PFSK-1 (cell line): ENCODE measurements around the gene RASL12.

Source experiments
- FOXP2 ChIP-seq: optimal IDR thresholded peaks from 2 replicates; pipeline ENCODE3; 2011; ENCODE audit warnings: borderline replicate concordance, control low read depth, inconsistent platforms; ENCODE audit not compliant: insufficient read depth; ENCODE audit errors: extremely low read length, extremely low read depth
- POLR2AphosphoS5 ChIP-seq: IDR thresholded peaks from 2 replicates; pipeline ENCODE4 v1.6.1; 2012; ENCODE audit warnings: low read depth, mild to moderate bottlenecking, control low read depth, low read length, moderate library complexity
- REST ChIP-seq, 2 experiments: IDR thresholded peaks; 2 replicates each; pipeline versions ENCODE4 v1.6.1 to v1.8.0; 2011 to 2012; ENCODE audit warnings: low read depth in 2 of 2, low read length in 2 of 2, control low read depth in 1 of 2, inconsistent platforms in 1 of 2, mild to moderate bottlenecking in 1 of 2, moderate library complexity in 1 of 2; ENCODE audit not compliant: insufficient read depth in 1 of 2
- SIN3A ChIP-seq: IDR thresholded peaks from 2 replicates; pipeline ENCODE4 v1.6.1; 2012; ENCODE audit warnings: mild to moderate bottlenecking, low read length, moderate library complexity, borderline replicate concordance; ENCODE audit not compliant: insufficient read depth
- TAF1 ChIP-seq: IDR thresholded peaks from 2 replicates; pipeline ENCODE4 v1.6.1; 2012; ENCODE audit warnings: low read length, control low read depth, borderline replicate concordance; ENCODE audit not compliant: insufficient read depth

RASL12 gene

GRCh38 chr15:65027593-65027992, 40.2 kb downstream of the RASL12 start:
- TF ChIP-seq FOXP2 (no peak), TAF1 (no peak), POLR2AphosphoS5 (no peak), REST (IDR thresholded peaks at IDR 0.05; ENCODE audit: insufficient read depth in 1 of 2, low read depth in 2 of 2, low read length in 2 of 2) (no peak), SIN3A (no peak)

- no peak for TF ChIP-seq TAF1
- no peak for TF ChIP-seq REST (IDR thresholded peaks at IDR 0.05; ENCODE audit: insufficient read depth in 1 of 2, low read depth in 2 of 2, low read length in 2 of 2)
- TF ChIP-seq SIN3A: no peak
- TF ChIP-seq FOXP2: no peak
- no peak for TF ChIP-seq POLR2AphosphoS5
Observed at GRCh38 chr15:65026756-65027155, 41.0 kb downstream of the RASL12 start.

GRCh38 chr15:65021488-65021887, 46.3 kb downstream of the RASL12 start:
- TF ChIP-seq POLR2AphosphoS5 (no peak), TAF1 (no peak), REST (IDR thresholded peaks at IDR 0.05; ENCODE audit: insufficient read depth in 1 of 2, low read depth in 2 of 2, low read length in 2 of 2) (no peak), SIN3A (no peak), FOXP2 (no peak)

- TF ChIP-seq POLR2AphosphoS5: no peak
Observed at GRCh38 chr15:65020419-65020818, 47.4 kb downstream of the RASL12 start.

- TF ChIP-seq REST (IDR thresholded peaks at IDR 0.05; ENCODE audit: insufficient read depth in 1 of 2, low read depth in 2 of 2, low read length in 2 of 2) (no peak), SIN3A (no peak), POLR2AphosphoS5 (no peak), FOXP2 (no peak), TAF1 (no peak)
Observed at GRCh38 chr15:65008983-65009382, 58.8 kb downstream of the RASL12 start.

GRCh38 chr15:65006876-65007275, 60.9 kb downstream of the RASL12 start:
- TF ChIP-seq SIN3A: no peak
- no peak for TF ChIP-seq TAF1
- TF ChIP-seq POLR2AphosphoS5: no peak
- no peak for TF ChIP-seq FOXP2
